ENCODE measurements around the gene STX8. TPM values are rescaled to one million over a fixed set of nuclear protein-coding genes. Genes with fewer than 3 reads are reported as not detected.

STX8 gene
- total RNA-seq, 1 donor from 2014 or later, result 61.0 TPM

DNA sequence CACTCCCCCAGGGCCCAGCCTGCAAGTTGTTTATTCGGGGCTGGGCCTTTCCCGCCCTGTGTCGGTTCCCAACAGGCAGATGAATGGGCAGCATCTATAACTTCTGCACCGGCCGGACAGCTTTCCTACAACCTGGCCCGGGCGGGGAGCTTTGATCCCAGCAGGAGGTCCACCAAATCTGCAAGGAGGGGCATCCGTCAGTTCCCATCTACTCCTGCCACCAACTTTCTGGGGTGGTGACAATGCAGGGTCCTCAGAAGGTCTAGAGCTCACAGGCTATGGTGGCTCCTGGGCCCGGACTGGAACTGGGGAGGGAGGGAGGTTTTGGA is 342.4 kb downstream of the STX8 start:
- Mint-ChIP-seq H3K4me3 (ENCODE audit: unreplicated experiment) (no peak overlapping the region), H3K27me3 (ENCODE audit: unreplicated experiment) (no peaks in the 10 kb centered on the region), H3K4me1 (ENCODE audit: low read depth, unreplicated experiment) (peaks cover 7% of the 10 kb centered on the region), H3K9me3 (ENCODE audit: unreplicated experiment) (peaks cover 3% of the 10 kb centered on the region), H3K36me3 (ENCODE audit: unreplicated experiment) (no peaks in the 10 kb centered on the region), H3K27ac (ENCODE audit: unreplicated experiment) (no peak overlapping the region)
- no peak for DNase-seq
- TF ChIP-seq, protein P1, sequence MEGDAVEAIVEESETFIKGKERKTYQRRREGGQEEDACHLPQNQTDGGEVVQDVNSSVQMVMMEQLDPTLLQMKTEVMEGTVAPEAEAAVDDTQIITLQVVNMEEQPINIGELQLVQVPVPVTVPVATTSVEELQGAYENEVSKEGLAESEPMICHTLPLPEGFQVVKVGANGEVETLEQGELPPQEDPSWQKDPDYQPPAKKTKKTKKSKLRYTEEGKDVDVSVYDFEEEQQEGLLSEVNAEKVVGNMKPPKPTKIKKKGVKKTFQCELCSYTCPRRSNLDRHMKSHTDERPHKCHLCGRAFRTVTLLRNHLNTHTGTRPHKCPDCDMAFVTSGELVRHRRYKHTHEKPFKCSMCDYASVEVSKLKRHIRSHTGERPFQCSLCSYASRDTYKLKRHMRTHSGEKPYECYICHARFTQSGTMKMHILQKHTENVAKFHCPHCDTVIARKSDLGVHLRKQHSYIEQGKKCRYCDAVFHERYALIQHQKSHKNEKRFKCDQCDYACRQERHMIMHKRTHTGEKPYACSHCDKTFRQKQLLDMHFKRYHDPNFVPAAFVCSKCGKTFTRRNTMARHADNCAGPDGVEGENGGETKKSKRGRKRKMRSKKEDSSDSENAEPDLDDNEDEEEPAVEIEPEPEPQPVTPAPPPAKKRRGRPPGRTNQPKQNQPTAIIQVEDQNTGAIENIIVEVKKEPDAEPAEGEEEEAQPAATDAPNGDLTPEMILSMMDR (IDR thresholded peaks at IDR 0.05; ENCODE audit: partially characterized antibody, unreplicated experiment), result no peak

DNA sequence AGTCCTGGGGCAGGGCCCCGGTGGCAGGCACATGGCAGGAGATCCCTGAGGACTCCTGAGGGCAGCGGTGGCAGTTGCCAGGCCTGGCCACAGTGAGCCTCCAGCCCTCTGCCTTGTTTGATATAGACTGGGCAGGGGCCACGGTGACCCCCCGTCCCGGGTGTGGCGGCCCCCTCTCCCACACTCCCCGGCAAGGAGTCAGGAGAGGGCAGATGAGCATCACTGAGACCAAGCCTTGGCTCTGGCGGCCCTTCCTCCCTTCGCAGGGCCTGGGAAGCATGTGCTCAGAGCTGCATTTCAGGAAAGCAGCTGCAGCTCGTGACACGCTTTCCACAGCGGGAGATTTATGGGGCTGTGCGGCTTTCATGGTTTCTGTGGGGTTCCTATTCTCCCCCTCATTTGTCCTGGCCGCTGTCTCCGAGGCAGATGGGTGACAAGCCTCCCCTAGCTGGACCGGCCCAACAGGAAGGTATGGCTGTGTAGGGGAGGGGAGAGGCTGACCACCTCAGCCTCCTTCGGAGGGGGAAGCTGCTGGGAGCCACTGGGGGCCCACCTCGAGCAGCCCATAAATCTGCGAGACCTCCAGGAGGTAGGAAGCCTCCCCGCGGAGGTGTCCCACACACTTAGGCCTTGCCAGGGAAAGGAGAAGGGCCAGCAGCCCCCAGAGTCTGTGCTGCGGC is 342.9 kb downstream of the STX8 start:
- peak; percentile 11 for DNase-seq
- Mint-ChIP-seq H3K4me3 (ENCODE audit: unreplicated experiment) (no peak overlapping the region), H3K9me3 (ENCODE audit: unreplicated experiment) (no peaks in the 10 kb centered on the region), H3K27me3 (ENCODE audit: unreplicated experiment) (no peaks in the 10 kb centered on the region), H3K27ac (ENCODE audit: unreplicated experiment) (no peak overlapping the region), H3K4me1 (ENCODE audit: low read depth, unreplicated experiment) (peaks cover 2% of the 10 kb centered on the region), H3K36me3 (ENCODE audit: unreplicated experiment) (no peaks in the 10 kb centered on the region)
- TF ChIP-seq, protein P1 (IDR thresholded peaks at IDR 0.05; ENCODE audit: partially characterized antibody, unreplicated experiment), result no peak

DNA sequence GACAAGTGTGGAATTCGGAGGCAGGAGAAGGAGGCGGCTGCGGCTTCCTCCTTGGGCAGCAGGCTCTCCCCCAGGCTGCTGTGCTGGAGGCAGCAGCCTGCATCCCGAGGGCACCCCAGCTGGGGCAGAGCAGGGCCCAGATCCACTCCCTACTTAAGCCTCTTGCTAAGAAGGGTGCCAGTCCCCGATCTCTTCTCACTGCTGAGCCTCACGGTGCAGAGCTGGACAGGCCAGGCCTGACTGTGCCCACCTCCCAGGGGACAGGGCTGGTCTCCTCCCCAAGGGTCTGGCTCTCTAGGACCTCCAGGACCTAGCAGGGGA is 343.5 kb downstream of the STX8 start:
- Mint-ChIP-seq H3K9me3 (ENCODE audit: unreplicated experiment) (no peaks in the 10 kb centered on the region), H3K27ac (ENCODE audit: unreplicated experiment) (no peak overlapping the region), H3K4me1 (ENCODE audit: low read depth, unreplicated experiment) (no peaks in the 10 kb centered on the region), H3K4me3 (ENCODE audit: unreplicated experiment) (no peak overlapping the region), H3K27me3 (ENCODE audit: unreplicated experiment) (no peaks in the 10 kb centered on the region), H3K36me3 (ENCODE audit: unreplicated experiment) (no peaks in the 10 kb centered on the region)
- no peak for DNase-seq
- TF ChIP-seq, protein P1 (IDR thresholded peaks at IDR 0.05; ENCODE audit: partially characterized antibody, unreplicated experiment), result no peak

DNA sequence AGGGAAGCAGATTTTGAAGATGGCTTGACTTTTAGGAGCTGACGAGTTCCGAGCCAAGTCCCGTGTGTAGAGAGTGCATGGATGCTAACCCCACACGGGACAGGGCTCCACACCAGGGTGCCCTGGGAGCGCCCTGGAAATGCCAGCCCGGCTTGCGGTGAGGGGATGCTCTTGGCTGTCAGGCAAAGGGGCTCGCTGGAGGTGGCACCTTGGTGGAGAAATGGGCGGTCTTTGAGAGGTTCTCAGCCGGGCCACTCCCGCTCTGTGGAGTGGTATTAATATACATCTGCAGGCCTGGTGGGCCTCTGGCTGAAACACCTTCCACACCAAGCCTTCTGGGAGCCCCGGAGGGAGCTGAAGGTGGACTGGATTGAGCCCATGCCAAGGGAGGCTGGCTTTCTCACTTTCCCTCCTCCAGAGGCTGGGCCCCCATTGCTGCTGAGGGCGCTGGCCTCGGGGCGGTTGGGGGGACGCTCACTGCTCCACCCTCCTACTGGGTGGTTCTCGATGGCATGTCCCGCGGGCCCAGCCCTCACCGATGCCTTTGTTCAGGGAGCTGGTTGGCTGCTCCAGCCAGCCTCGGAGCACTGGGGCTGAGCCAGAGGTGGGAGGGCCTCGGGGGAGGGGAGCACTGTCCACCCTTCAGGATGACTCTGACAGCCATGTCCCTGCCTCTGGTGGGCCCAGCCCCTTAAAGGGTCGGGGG is 344.0 kb downstream of the STX8 start:
- no peaks in the 10 kb centered on the region for H3K4me1 Mint-ChIP-seq (ENCODE audit: low read depth, unreplicated experiment)
- no peak overlapping the region for H3K27ac Mint-ChIP-seq (ENCODE audit: unreplicated experiment)
- no peaks in the 10 kb centered on the region for H3K27me3 Mint-ChIP-seq (ENCODE audit: unreplicated experiment)
- TF ChIP-seq, protein P1 (IDR thresholded peaks at IDR 0.05; ENCODE audit: partially characterized antibody, unreplicated experiment), result no peak
- H3K9me3 Mint-ChIP-seq (ENCODE audit: unreplicated experiment), result no peaks in the 10 kb centered on the region
- no peak overlapping the region for H3K4me3 Mint-ChIP-seq (ENCODE audit: unreplicated experiment)
- H3K36me3 Mint-ChIP-seq (ENCODE audit: unreplicated experiment), result no peaks in the 10 kb centered on the region
- peak; percentile 17 for DNase-seq

DNA sequence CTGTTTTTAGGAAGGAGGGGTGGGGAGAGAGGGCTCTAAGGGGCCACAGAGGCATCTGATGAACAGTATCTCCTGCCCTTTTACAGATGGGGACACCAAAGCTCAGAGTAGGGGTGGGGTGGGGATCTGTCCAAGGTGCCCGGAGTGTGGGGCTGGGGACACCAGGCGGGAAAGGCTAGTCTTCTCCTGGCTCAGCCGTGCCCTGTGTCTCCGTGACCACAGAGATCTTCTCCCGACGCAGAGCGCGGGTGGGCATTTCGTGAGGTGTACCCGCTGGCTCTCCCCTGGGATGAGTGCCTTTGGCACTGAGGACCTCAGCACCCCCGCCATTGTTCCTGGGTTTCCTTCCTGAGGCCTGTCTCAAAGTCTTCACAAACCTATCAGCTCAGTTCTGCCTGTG is 344.8 kb downstream of the STX8 start:
- H3K4me3 Mint-ChIP-seq (ENCODE audit: unreplicated experiment), result no peak overlapping the region
- H3K36me3 Mint-ChIP-seq (ENCODE audit: unreplicated experiment), result no peaks in the 10 kb centered on the region
- DNase-seq, result peak; percentile 2
- no peaks in the 10 kb centered on the region for H3K9me3 Mint-ChIP-seq (ENCODE audit: unreplicated experiment)
- H3K4me1 Mint-ChIP-seq (ENCODE audit: low read depth, unreplicated experiment), result no peaks in the 10 kb centered on the region
- H3K27ac Mint-ChIP-seq (ENCODE audit: unreplicated experiment), result no peak overlapping the region
- TF ChIP-seq, protein P1 (IDR thresholded peaks at IDR 0.05; ENCODE audit: partially characterized antibody, unreplicated experiment), result no peak
- H3K27me3 Mint-ChIP-seq (ENCODE audit: unreplicated experiment), result no peaks in the 10 kb centered on the region
